Large intestine (tissue), 3 donors: ENCODE results near the gene SUPT6H. TPM values are rescaled to one million over a fixed set of nuclear protein-coding genes. Genes with fewer than 3 reads are reported as not detected.
A peak's percentile ranks its signal among the peaks of the same experiment; 100 is the strongest.
"Not testable (repeated sequence)": the region's sequence is repeated elsewhere in the genome, so short reads cannot be mapped to it uniquely, and the experiment has no call there.

Source experiments
- DNase-seq, 2 donors: peaks; one replicate each; pipeline versions ENCODE4 v3.0.0 to v3.0.0-alpha.2; 2013
- H3K27ac ChIP-seq: one replicate; pipeline ENCODE4 v1.5.1; 2013; ENCODE audit warnings: low read length
- H3K27me3 ChIP-seq: 2 replicates; pipeline ENCODE4 v1.6.1; 2013; ENCODE audit warnings: low read length; ENCODE audit not compliant: control insufficient read depth, insufficient read depth
- H3K36me3 ChIP-seq: 2 replicates; pipeline ENCODE4 v1.6.1; 2013; ENCODE audit warnings: low read length; ENCODE audit not compliant: control insufficient read depth, insufficient read depth
- H3K4me1 ChIP-seq: one replicate; pipeline ENCODE4 v1.6.1; 2013; ENCODE audit warnings: low read length; ENCODE audit not compliant: control insufficient read depth, insufficient read depth
- H3K4me3 ChIP-seq: one replicate; pipeline ENCODE4 v1.5.1; 2013; ENCODE audit warnings: low read length
- H3K9me3 ChIP-seq: one replicate; pipeline ENCODE4 v1.6.1; 2013; ENCODE audit warnings: mild to moderate bottlenecking, low read depth, low read length, moderate library complexity; ENCODE audit not compliant: control insufficient read depth
- WGBS: methylation state at CpG from one replicate; pipeline ENCODE4 v1.1.5; 2013; ENCODE audit warnings: low lambda C conversion rate; ENCODE audit not compliant: insufficient coverage; 5-methylcytosine and 5-hydroxymethylcytosine counted together
- polyA plus RNA-seq: library from polyadenylated mRNA; unstranded; fragments of 120-200 nt; gene quantifications from one replicate; pipeline ENCODE4 v1.2.1, GENCODE V29; 2013

The SUPT6H gene
- polyA plus RNA-seq, 1 donor: 65.9 TPM

- peak in 1 of 2 donors; percentile 43 for DNase-seq
- Histone ChIP-seq H3K4me3 (peak overlapping the region; percentile 73), H3K27ac (peak overlapping the region; percentile 84), H3K4me1 (peaks cover 39% of the 10 kb centered on the region), H3K36me3 (peaks cover 46% of the 10 kb centered on the region), H3K9me3 (peaks cover 6% of the 10 kb centered on the region), H3K27me3 (peaks cover 7% of the 10 kb centered on the region)
- WGBS: 46% methylated on average over 6 of the region's 18 CpGs
Measured at GRCh38 chr17:28718333-28719020, 56.5 kb downstream of the SUPT6H start.

DNA sequence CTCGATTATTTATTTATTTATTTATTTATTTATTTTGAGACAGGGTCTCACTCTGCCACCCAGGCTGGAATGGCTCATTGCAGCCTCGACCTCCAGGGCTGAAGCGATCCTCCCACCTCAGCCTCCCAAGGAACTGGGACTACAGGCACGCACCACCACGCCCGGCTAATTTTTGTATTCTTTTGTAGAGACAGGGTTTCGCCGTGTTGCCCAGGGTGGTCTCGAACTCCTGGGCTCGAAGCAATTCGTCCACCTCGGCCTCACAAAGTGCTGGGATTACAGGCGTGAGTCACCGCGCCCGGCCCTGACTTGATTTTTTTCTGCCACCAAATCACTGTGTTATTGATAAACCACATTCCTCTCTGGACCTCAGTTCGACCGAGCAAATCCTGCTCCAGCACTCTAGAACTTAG is 57.0 kb downstream of the SUPT6H start:
- Histone ChIP-seq H3K4me1 (peaks cover 39% of the 10 kb centered on the region), H3K27me3 (peaks cover 7% of the 10 kb centered on the region), H3K9me3 (peaks cover 6% of the 10 kb centered on the region), H3K36me3 (peaks cover 49% of the 10 kb centered on the region), H3K4me3 (peak overlapping the region; percentile 88), H3K27ac (peak overlapping the region; percentile 84)
- 0% methylated on average over 1 of the region's 18 CpGs for WGBS
- no peak for DNase-seq

- peaks cover 46% of the 10 kb centered on the region for H3K36me3 ChIP-seq
- DNase-seq: no peak
- peak overlapping the region; percentile 88 for H3K4me3 ChIP-seq
Measured at GRCh38 chr17:28720247-28720996, 58.4 kb downstream of the SUPT6H start.

GRCh38 chr17:28720997-28721329 is 59.0 kb downstream of the SUPT6H start:
- DNase-seq, H3K27me3 ChIP-seq, H3K27ac ChIP-seq, H3K9me3 ChIP-seq: not testable (repeated sequence)
- peak overlapping the region; percentile 88 for H3K4me3 ChIP-seq
- peaks cover 52% of the 10 kb centered on the region for H3K4me1 ChIP-seq
- peaks cover 41% of the 10 kb centered on the region for H3K36me3 ChIP-seq
- WGBS: no CpG with 5 or more reads among the region's 19 CpGs

More at GRCh38 chr17:28720247-28720996, 58.4 kb downstream of the SUPT6H start:
- H3K9me3 ChIP-seq: peaks cover 6% of the 10 kb centered on the region
- peaks cover 7% of the 10 kb centered on the region for H3K27me3 ChIP-seq
- H3K27ac ChIP-seq: peak overlapping the region; percentile 75
- peaks cover 48% of the 10 kb centered on the region for H3K4me1 ChIP-seq
- no CpG with 5 or more reads among the region's 30 CpGs for WGBS

DNA sequence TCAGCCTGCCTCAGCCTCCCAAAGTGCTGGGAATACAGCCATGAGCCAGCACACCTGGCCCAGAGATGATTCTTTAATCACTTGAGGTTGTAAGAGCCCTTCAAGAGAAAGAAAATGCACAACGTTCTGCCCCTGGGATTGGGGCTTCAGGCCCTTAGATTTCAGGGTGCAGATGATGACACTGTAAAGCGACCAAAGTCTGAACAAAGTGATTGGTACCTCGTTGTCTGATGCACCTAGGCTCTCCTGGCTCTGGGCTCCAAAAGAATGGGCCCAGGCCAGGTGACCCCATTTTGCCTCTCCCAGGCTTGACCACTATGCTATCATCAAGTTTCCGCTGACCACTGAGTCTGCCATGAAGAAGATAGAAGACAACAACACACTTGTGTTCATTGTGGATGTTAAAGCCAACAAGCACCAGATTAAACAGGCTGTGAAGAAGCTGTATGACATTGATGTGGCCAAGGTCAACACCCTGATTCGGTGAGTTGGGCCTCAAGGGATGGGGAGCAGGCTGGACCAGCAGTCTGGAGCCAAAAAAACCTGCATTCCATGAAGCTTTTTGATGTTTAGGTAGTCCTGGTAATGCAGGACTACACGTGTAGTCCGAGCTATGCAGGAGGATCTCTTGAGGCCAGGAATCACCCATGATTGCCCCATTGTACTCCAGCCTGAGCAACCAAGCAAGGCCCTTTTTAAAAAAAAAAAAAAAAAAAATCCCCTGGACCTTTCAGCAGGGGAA is 60.6 kb downstream of the SUPT6H start:
- WGBS: no CpG with 5 or more reads among the region's 7 CpGs
- Histone ChIP-seq H3K27me3 (no peaks in the 10 kb centered on the region), H3K4me1 (peaks cover 50% of the 10 kb centered on the region), H3K4me3 (no peak overlapping the region), H3K9me3 (no peaks in the 10 kb centered on the region), H3K27ac (no peak overlapping the region), H3K36me3 (peaks cover 41% of the 10 kb centered on the region)
- no peak for DNase-seq

GRCh38 chr17:28723159-28723835 is 61.3 kb downstream of the SUPT6H start:
- H3K27me3 ChIP-seq: no peaks in the 10 kb centered on the region
- no peak for DNase-seq
- peaks cover 41% of the 10 kb centered on the region for H3K36me3 ChIP-seq
- no peak overlapping the region for H3K4me3 ChIP-seq
- H3K4me1 ChIP-seq: peaks cover 45% of the 10 kb centered on the region
- H3K27ac ChIP-seq: no peak overlapping the region
- 100% methylated on average over 1 of the region's 6 CpGs for WGBS
- H3K9me3 ChIP-seq: no peaks in the 10 kb centered on the region

GRCh38 chr17:28723836-28724499 is 62.0 kb downstream of the SUPT6H start:
- H3K4me3 ChIP-seq, H3K9me3 ChIP-seq, DNase-seq, H3K27ac ChIP-seq, H3K27me3 ChIP-seq: not testable (repeated sequence)
- peaks cover 41% of the 10 kb centered on the region for H3K36me3 ChIP-seq
- 67% methylated on average over 1 of the region's 4 CpGs for WGBS
- H3K4me1 ChIP-seq: peaks cover 38% of the 10 kb centered on the region

- Histone ChIP-seq H3K4me3 (no peak overlapping the region), H3K4me1 (peaks cover 38% of the 10 kb centered on the region), H3K27me3 (no peaks in the 10 kb centered on the region), H3K27ac (peak overlapping the region; percentile 58), H3K9me3 (no peaks in the 10 kb centered on the region), H3K36me3 (peaks cover 41% of the 10 kb centered on the region)
- DNase-seq: peak in 1 of 2 donors; percentile 34
- WGBS: no CpG with 5 or more reads among the region's 10 CpGs
Measured at GRCh38 chr17:28724500-28725165, 62.6 kb downstream of the SUPT6H start.

DNA sequence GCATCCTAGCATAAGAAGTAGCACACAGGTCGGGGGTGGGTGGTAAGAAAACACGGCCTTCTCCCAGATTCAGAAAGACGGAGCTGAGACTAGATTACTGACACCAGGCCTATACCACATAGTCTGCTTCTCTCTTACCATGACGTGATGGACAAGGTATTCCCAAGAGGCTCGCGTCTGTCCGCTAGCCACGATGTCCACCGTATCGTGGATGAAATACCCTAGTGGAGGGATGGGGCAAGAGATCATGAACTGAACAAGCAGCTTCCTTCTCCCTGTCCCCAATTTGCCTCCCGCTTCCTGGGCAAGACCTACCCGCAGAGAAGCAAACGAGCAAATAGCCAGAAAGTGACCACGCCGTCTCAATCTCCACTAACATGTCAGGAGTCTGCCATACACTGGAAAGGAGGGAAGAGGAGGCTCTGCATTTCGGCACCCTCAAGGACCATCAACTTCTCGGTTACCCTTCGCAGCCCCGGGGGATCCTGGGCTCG is 63.2 kb downstream of the SUPT6H start:
- Histone ChIP-seq H3K4me3 (peak overlapping the region; percentile 92), H3K36me3 (peaks cover 41% of the 10 kb centered on the region), H3K4me1 (peaks cover 38% of the 10 kb centered on the region), H3K9me3 (no peaks in the 10 kb centered on the region), H3K27ac (peak overlapping the region; percentile 58), H3K27me3 (no peaks in the 10 kb centered on the region)
- no CpG with 5 or more reads among the region's 20 CpGs for WGBS
- DNase-seq: peak in 1 of 2 donors; percentile 51
